Measurements from ENCODE around the gene ARHGAP26.
A peak's percentile ranks its signal among the peaks of the same experiment; 100 is the strongest.

Gene ARHGAP26

GRCh38 chr5:143156086-143156485, 385.9 kb downstream of the ARHGAP26 start:
- DNase-seq (ENCODE audit: extremely low spot score, insufficient read length, low read depth) (no peak), FAIRE-seq (no peak)

GRCh38 chr5:143156572-143156971, 386.4 kb downstream of the ARHGAP26 start:
- DNase-seq (ENCODE audit: extremely low spot score, insufficient read length, low read depth), result no peak
- no peak for FAIRE-seq

- FAIRE-seq (no peak), DNase-seq (ENCODE audit: extremely low spot score, insufficient read length, low read depth) (no peak)
These were observed 388.9 kb downstream of the ARHGAP26 start for GRCh38 chr5:143159031-143159430.

- FAIRE-seq, result peak; percentile 36
- DNase-seq (ENCODE audit: extremely low spot score, insufficient read length, low read depth), result no peak
These were observed 391.8 kb downstream of the ARHGAP26 start for GRCh38 chr5:143161885-143162540.

DNA sequence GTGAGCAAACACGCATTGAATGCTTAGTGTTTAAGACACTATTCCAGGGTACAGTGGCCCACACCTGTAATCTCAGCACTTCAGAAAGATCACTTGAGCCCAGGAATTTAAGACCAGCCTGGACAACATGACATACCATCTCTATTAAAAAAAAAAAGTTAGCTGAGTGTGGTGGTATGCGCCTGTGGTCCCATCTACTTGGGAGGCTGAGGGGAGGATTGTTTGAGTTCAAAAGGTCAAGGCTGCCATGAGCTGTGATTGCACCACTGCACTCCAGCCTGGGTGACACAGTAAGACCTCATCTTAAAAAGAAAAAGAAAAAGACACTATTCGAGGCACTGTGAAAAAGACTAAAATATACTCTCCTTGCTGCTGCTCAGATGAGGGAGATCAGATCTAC, 392.6 kb downstream of the ARHGAP26 start:
- FAIRE-seq (peak; percentile 26), DNase-seq (ENCODE audit: extremely low spot score, insufficient read length, low read depth) (no peak)

DNA sequence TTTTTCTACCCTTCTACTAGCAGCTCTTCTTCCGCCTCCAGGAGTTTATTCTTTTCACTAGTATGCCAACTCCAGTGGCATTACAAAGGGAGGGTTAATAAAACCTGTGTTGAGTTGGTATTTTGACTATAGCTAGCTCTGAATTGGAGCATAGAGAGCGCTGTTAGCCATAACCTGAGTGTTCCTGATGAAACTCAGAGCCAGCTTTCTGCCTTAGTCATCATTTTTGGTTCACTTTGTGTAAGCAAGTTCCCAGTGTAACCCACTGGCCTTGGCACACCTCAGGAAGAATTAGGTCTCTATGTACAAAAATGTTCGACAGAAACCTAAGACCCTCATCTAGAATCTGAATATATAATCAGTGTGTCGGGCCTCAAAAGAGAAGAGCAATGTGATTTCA, 394.4 kb downstream of the ARHGAP26 start:
- FAIRE-seq, result peak; percentile 18
- DNase-seq (ENCODE audit: extremely low spot score, insufficient read length, low read depth), result no peak

GRCh38 chr5:143165049-143165880, 395.1 kb downstream of the ARHGAP26 start:
- DNase-seq (ENCODE audit: extremely low spot score, insufficient read length, low read depth) (no peak), FAIRE-seq (peak; percentile 21)

GRCh38 chr5:143166090-143166489, 395.9 kb downstream of the ARHGAP26 start:
- DNase-seq (ENCODE audit: extremely low spot score, insufficient read length, low read depth) (no peak), FAIRE-seq (no peak)

DNA sequence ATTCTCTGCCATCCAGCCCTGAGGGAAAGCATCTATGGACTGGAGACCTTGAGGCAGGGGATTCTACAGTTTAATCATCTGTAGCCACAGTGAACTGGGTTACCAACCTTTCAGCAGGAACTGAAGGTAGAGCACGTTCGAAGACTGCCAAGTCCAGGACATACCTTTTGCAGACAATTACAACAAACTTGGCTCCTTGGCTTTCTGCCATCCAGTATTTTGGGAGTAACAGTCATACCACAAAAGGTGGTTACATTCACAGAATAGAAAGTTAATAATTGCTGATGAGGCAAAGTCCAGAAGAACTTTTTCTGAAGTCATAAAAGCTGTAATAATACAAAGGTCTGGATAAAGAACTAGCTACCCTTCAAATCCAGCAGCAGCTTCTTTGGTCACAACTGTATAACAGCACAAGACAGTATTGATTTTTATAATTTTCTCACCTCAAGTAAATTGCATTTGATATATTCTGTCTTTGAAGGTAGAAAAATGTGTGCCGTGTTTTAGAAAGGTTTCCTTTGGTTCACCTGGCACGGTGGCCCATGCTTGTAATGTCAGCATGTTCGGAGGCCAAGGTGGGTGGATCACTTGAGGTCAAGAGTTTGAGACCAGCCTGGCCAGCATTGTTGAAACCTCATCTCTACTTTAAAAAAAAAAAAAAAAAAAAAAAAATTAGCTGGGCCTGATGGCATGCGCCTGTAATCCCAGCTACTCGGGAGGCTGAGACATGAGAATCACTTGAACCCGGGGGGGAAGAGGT, 396.7 kb downstream of the ARHGAP26 start:
- no peak for DNase-seq (ENCODE audit: extremely low spot score, insufficient read length, low read depth)
- FAIRE-seq, result peak; percentile 87

DNA sequence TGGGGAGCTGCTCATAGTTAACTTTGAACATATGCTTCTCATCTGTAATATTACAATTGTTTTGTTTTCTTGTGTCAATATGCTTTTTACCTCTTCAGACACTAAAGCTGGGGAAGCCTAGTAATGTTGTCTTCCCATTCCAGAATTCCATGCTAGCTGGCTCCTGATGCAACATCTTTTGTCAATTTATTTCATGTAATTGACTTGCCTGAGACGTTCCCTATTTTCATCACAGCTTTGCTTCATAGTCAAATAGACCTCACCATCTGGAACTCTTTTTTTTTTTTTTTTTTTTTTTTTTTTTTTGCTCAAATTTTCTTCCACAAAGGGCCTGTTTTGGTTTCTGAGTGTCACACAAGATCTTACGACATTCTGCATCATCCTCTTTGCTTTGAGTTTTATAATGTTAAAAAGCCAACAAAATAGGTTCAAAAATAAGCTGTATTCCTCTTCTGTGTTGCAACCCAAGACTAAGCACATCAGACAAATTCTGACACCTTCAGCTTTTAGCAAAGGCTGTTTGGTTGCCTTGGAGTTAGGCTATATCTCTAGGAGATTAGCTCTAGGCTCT, 398.1 kb downstream of the ARHGAP26 start:
- FAIRE-seq (no peak), DNase-seq (ENCODE audit: extremely low spot score, insufficient read length, low read depth) (no peak)

DNA sequence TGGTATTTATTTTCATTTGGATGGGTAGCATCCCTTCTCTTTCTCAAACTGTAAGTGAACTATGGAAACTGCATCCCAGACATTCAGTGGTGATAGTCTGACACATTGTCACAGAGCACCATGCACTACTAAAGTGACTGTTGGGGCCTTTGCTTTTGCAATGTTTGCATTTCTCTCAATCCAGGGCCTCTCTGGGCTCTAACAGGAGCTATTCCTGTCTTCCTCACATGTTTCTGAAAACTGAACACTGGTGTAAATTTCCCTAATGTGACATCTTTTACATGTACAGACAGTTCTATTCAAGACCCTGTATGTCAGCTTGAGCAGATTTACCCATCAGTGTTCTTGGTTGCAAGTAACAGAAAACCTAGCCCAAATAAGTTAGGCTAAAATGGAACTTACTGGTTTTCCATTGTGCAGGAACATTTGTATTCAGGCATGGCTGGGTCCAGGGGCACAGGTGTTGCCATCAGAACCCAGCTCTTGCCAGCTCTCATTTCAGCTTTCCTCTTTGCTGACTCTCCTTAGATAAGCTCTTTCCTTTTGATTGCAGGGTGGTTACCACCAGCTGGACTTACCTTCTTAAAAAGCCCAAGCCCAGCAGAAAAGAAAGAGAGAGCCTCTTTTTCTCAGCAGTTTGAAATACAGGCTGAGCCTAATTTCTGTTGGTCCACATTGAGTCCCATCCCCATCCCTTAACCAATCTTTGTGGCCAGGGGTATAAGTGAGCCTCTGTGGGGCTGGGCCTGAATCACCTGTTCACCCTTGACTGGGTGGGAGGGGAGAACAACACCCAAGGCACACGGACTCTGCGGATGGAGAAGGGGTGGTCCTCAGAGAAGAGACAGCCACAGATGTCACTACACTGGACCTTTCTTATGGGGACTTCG, 399.0 kb downstream of the ARHGAP26 start:
- DNase-seq (ENCODE audit: extremely low spot score, insufficient read length, low read depth), result no peak
- no peak for FAIRE-seq

- FAIRE-seq, result no peak
These were observed 399.9 kb downstream of the ARHGAP26 start for GRCh38 chr5:143170104-143170503.

DNA sequence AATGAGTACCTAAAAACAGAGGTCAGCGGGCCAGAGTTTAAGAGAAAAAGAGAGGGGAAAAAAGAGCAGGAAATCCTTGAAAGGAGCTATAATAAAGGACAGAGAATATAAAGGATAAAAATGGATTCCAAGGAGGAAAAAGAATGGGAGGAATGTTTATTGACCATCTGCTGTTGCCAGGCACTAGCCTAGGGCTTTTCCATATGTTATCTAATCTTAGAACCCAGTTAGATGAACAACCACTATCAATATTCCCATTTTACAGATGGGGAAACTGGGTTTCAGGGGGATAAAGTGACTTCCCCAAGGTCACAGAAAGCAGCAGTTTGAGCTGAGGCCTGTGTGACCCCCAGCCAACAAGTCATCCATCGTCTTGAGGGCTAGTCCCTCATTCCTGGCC, 400.8 kb downstream of the ARHGAP26 start:
- DNase-seq (ENCODE audit: extremely low spot score, insufficient read length, low read depth) (no peak), FAIRE-seq (no peak)

More at GRCh38 chr5:143170104-143170503, 399.9 kb downstream of the ARHGAP26 start:
- no peak for DNase-seq (ENCODE audit: extremely low spot score, insufficient read length, low read depth)

- DNase-seq (ENCODE audit: extremely low spot score, insufficient read length, low read depth) (no peak), FAIRE-seq (no peak)
These were observed 402.6 kb downstream of the ARHGAP26 start for GRCh38 chr5:143172739-143173138.

DNA sequence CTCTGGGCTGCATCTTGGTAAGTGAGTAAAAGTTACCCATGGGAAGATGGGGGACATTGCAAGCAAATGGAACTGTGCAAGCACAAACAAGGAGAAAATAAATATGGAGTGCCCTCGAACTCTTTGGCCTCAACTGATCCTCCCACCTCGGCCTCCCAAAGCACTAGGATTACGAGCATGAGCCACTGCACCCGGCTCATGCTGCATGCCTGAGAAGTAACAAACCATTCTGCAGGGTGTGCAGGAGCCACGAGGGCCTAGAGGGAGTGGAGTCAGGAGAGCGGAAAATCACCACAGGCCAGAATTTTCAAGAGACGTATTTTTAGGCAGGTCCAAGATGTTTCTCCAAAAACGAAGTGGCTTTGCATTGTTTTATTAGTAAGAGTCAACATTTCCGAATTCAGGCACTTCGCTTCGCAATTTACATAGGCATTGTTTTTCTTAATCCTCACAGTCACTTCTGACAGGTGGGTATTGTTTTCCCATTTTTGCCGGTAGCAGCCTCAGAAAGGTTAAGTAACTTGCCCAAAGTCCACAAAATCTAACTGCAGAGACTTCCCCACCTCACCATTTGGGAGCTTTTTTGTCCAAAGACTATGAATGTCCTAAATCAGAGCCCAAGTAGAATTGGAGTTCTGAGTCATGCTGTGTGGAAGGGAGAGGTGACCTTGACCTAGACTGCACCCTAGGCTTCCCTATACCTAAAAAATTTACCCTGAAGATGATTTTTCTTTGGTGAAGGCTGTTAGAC, 403.1 kb downstream of the ARHGAP26 start:
- no peak for FAIRE-seq
- DNase-seq (ENCODE audit: extremely low spot score, insufficient read length, low read depth), result no peak

GRCh38 chr5:143174714-143175398, 404.7 kb downstream of the ARHGAP26 start:
- DNase-seq (ENCODE audit: extremely low spot score, insufficient read length, low read depth), result no peak
- FAIRE-seq, result peak; percentile 91

- FAIRE-seq, result no peak
- DNase-seq (ENCODE audit: extremely low spot score, insufficient read length, low read depth), result no peak
These were observed 405.9 kb downstream of the ARHGAP26 start for GRCh38 chr5:143176048-143176447.

DNA sequence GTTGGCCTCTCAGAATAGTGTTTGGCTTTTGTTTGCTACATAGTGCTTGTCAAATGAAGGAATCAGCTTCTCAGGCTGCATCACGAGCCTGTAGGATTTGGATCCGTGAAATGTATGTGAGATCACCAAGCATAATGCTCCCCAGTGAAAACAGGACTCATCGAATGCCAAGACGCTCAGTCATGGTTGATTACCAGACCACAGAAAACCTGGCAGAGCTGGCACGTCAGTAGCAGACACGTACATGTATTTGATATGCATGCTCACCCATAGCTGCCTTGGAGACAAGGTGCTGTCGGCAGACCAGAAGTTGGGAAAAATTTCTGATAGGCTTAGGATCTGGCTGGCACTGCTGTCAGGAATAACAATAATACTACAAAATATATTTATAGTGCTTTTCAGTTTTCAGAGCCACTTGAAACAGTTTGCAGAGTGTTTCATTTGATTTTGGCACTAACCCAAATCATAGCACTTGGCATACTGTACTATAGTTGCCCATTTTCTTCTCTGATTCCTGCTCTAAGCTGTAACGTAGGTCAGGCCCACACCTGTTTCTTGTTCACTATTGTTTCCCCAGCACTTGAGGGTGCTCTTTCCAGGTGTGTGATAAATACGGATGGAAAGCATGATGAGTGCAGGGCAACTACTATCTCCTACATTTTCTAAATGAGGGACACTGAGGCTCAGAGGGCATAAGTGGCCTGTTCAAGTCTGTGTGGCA, 407.2 kb downstream of the ARHGAP26 start:
- FAIRE-seq, result no peak
- DNase-seq (ENCODE audit: extremely low spot score, insufficient read length, low read depth), result no peak
